PC-3 (cell line): ENCODE data around the gene ZNF358. TPM values are rescaled to one million over a fixed set of nuclear protein-coding genes. Genes with fewer than 3 reads are reported as not detected.

Source experiments
- ATAC-seq: fragments of 200-7000 bp; cut with Tn5 transposase; 2 replicates; pipeline ENCODE4 v1.9.1; 2020; ENCODE audit warnings: mild to moderate bottlenecking, moderate library complexity
- BruUV-seq: library from RNA; stranded (reverse); fragments of 400-500 nt; replicated peaks from 2 replicates; lab custom pipeline; 2021; lab: Mats Ljungman, UMichigan
- CTCF ChIA-PET: fragments of 300-600 bp; sonication (Branson Sonifier 250); formaldehyde crosslinking; loops from one replicate; lab custom pipeline; 2022; ENCODE audit warnings: antibody characterized with exemption; lab: Charles Lee
- POLR2A ChIA-PET: fragments of 300-600 bp; sonication (Branson Sonifier 250); formaldehyde crosslinking; loops from one replicate; lab custom pipeline; 2022; ENCODE audit warnings: antibody characterized with exemption; ENCODE audit not compliant: unreplicated experiment; lab: Charles Lee
- DNase-seq: peaks from one replicate; pipeline ENCODE4 v3.0.0-alpha.2; 2015
- H2AFZ ChIP-seq: fragments of 300-600 bp; sonication (generic); 2 replicates; pipeline ENCODE4 v1.6.0; 2016; ENCODE audit warnings: antibody characterized with exemption, low read length
- H3F3A ChIP-seq: fragments of 300-600 bp; sonication (generic); one replicate; pipeline ENCODE4 v1.6.0; 2017; ENCODE audit warnings: antibody characterized with exemption, low read length, control low read depth, mild to moderate bottlenecking; ENCODE audit not compliant: unreplicated experiment
- H3K27ac ChIP-seq: fragments of 300-600 bp; sonication (generic); 2 replicates; pipeline ENCODE4 v1.5.1; 2016; ENCODE audit warnings: mild to moderate bottlenecking, low read length
- H3K27me3 ChIP-seq: fragments of 300-600 bp; sonication (generic); 2 replicates; pipeline ENCODE4 v1.6.1; 2016; ENCODE audit warnings: low read length, mixed read lengths
- H3K36me3 ChIP-seq: fragments of 300-600 bp; sonication (generic); 2 replicates; pipeline ENCODE4 v1.6.1; 2016; ENCODE audit warnings: low read depth, mixed run types, low read length, mixed read lengths
- H3K4me1 ChIP-seq: fragments of 300-600 bp; sonication (generic); 2 replicates; pipeline ENCODE4 v1.5.1; 2016; ENCODE audit warnings: low read length; ENCODE audit not compliant: insufficient read depth
- H3K4me2 ChIP-seq: fragments of 300-600 bp; sonication (generic); 2 replicates; pipeline ENCODE4 v1.6.0; 2016; ENCODE audit warnings: low read length
- H3K4me3 ChIP-seq: fragments of 300-600 bp; sonication (generic); 2 replicates; pipeline ENCODE4 v1.5.1; 2016; ENCODE audit warnings: mild to moderate bottlenecking, low read length, mixed read lengths
- H3K79me2 ChIP-seq: fragments of 300-600 bp; sonication (generic); 2 replicates; pipeline ENCODE4 v1.6.1; 2017; ENCODE audit warnings: low read length, mixed read lengths
- H3K9ac ChIP-seq: fragments of 300-600 bp; sonication (generic); 2 replicates; pipeline ENCODE4 v1.6.0; 2016; ENCODE audit warnings: mild to moderate bottlenecking, low read length
- H3K9me2 ChIP-seq: fragments of 300-600 bp; sonication (generic); replicated peaks from 2 replicates; pipeline ENCODE4 v1.6.1; 2016; ENCODE audit warnings: mixed run types, low read length, mixed read lengths
- H3K9me3 ChIP-seq: fragments of 300-600 bp; sonication (generic); 2 replicates; pipeline ENCODE4 v1.6.1; 2016; ENCODE audit warnings: low read length, mixed read lengths
- H4K20me1 ChIP-seq: fragments of 300-600 bp; sonication (generic); 2 replicates; pipeline ENCODE4 v1.6.1; 2016; ENCODE audit warnings: low read length, mixed read lengths
- EZH2 ChIP-seq: fragments of 300-600 bp; sonication (generic); IDR thresholded peaks from one replicate; pipeline ENCODE4 v1.6.1; 2017; ENCODE audit warnings: antibody characterized with exemption, mild to moderate bottlenecking, low read length; ENCODE audit not compliant: unreplicated experiment
- EZH2phosphoT487 ChIP-seq: fragments of 300-600 bp; sonication (generic); IDR thresholded peaks from 2 replicates; pipeline ENCODE4 v1.6.1; 2018; ENCODE audit warnings: mild to moderate bottlenecking, antibody characterized with exemption, low read length, borderline replicate concordance
- intact Hi-C: fragments of 100-400 bp; cut with micrococcal nuclease; formaldehyde crosslinking; loops from 2 replicates; pipeline ENCODE4 v1.9.0; 2023
- total RNA-seq: library from RNA; depleted of rRNA; stranded (reverse); fragments of >200 nt; gene quantifications from 2 replicates; pipeline ENCODE4 v1.2.3, GENCODE V29; 2014
- TF ChIP-seq, protein P1 (sequence below): fragments of 300-600 bp; sonication (generic); conservative IDR thresholded peaks from 2 replicates; pipeline ENCODE4 v1.5.1; 2017; ENCODE audit warnings: antibody characterized with exemption, low read depth, mild to moderate bottlenecking, low read length

Gene ZNF358
- total RNA-seq, 1 experiment from 2014 or later, result 41.6 TPM

DNA sequence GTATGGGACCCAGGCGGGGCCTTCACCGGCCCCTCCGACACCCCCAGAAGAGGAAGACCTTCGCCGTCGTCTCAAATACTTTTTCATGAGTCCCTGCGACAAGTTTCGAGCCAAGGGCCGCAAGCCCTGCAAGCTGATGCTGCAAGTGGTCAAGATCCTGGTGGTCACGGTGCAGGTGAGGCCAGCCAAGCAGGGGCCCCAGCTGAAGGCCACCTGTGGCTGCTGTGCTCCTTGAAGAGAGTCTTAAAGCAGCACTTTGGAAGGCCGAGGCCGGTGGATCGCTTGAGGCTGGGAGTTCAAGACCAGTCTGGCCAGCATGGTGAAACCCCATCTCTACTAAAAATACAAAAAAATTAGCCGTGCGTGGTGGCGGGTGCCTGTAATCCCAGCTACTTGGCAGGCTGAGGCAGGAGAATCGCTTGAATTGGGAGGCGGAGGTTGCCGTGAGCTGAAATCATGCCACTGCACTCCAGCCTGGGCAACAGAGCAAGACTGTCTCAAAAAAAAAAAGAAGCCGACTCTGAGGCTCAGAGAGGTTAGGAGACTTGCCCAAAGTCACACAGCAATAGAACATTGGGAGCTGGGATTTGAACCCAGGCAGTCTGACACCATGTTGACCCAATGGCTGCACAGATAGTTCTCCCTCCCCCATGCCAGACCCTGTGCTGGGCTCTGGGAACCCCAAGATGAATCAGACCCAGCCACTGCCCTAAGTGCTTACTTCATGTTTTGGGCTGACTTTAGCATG, 9.3 kb downstream of the ZNF358 start:
- intact Hi-C loops, result no loop called here
- Histone ChIP-seq H4K20me1 (no peaks in the 10 kb centered on the region), H3K9ac (no peak overlapping the region), H3K4me3 (no peak overlapping the region), H3K27me3 (no peaks in the 10 kb centered on the region), H2AFZ (no peak overlapping the region), H3K9me3 (no peaks in the 10 kb centered on the region), H3K27ac (no peak overlapping the region), H3K4me1 (peaks cover 13% of the 10 kb centered on the region), H3K9me2 (no peaks in the 10 kb centered on the region), H3K36me3 (no peaks in the 10 kb centered on the region; the same call in 1 of the 2 replicates), H3F3A (no peaks in the 10 kb centered on the region), H3K79me2 (peaks cover 13% of the 10 kb centered on the region; the same call in 1 of the 2 replicates), H3K4me2 (no peak overlapping the region)
- POLR2A ChIA-PET, result interaction anchor here (0.6 kb wide), 1 partner anchor 742 kb away, joined by 3 read pairs; no protein-coding TSS in a partner anchor
- TF ChIP-seq EZH2phosphoT487 (no peak), EZH2 (no peak)
- TF ChIP-seq, protein P1, sequence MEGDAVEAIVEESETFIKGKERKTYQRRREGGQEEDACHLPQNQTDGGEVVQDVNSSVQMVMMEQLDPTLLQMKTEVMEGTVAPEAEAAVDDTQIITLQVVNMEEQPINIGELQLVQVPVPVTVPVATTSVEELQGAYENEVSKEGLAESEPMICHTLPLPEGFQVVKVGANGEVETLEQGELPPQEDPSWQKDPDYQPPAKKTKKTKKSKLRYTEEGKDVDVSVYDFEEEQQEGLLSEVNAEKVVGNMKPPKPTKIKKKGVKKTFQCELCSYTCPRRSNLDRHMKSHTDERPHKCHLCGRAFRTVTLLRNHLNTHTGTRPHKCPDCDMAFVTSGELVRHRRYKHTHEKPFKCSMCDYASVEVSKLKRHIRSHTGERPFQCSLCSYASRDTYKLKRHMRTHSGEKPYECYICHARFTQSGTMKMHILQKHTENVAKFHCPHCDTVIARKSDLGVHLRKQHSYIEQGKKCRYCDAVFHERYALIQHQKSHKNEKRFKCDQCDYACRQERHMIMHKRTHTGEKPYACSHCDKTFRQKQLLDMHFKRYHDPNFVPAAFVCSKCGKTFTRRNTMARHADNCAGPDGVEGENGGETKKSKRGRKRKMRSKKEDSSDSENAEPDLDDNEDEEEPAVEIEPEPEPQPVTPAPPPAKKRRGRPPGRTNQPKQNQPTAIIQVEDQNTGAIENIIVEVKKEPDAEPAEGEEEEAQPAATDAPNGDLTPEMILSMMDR, result no peak
- DNase-seq (no peak), ATAC-seq (no peak)
- CTCF ChIA-PET, result no interaction called here
- BruUV-seq, result no TSS peak

DNA sequence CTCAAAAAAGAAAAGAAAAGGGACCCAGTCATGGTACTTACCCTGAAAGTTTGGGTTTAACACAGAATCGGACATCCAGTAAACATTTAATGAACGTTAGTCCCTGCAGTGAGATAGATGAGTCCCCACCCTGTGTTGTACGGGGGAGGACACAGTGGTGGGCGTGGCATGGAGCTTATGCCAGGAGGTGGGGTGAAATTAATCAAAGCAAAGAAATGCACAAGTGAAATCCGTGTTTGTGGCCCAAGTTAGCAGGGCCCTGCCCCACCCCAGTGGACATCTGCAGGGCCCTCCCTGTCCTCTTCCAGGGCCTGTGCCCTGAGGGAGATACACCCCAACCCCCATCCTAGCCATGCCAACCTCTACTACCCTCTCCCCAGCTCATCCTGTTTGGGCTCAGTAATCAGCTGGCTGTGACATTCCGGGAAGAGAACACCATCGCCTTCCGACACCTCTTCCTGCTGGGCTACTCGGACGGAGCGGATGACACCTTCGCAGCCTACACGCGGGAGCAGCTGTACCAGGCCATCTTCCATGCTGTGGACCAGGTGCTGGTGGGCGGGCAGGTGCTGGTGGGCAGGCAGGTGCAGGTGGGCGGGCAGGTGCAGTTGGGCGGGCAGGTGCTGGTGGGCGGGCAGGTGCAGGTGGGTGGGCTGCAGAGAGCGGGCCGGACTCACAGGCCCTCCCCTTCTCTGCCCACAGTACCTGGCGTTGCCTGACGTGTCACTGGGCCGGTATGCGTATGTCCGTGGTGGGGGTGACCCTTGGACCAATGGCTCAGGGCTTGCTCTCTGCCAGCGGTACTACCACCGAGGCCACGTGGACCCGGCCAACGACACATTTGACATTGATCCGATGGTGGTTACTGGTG, 10.4 kb downstream of the ZNF358 start:
- POLR2A ChIA-PET, result interaction anchor here (0.6 kb wide), 1 partner anchor 741 kb away, joined by 3 read pairs; no protein-coding TSS in a partner anchor
- CTCF ChIA-PET, result no interaction called here

More for the DNA sequence above, 10.4 kb downstream of the ZNF358 start:
- Histone ChIP-seq H3K36me3 (no peaks in the 10 kb centered on the region; the same call in 1 of the 2 replicates), H2AFZ (no peak overlapping the region), H3K9ac (no peak overlapping the region), H3K4me1 (peaks cover 13% of the 10 kb centered on the region), H3F3A (no peaks in the 10 kb centered on the region), H3K4me3 (no peak overlapping the region), H3K9me2 (no peaks in the 10 kb centered on the region), H3K9me3 (no peaks in the 10 kb centered on the region), H3K4me2 (no peak overlapping the region), H4K20me1 (no peaks in the 10 kb centered on the region), H3K79me2 (peaks cover 13% of the 10 kb centered on the region; the same call in 1 of the 2 replicates), H3K27me3 (no peaks in the 10 kb centered on the region), H3K27ac (no peak overlapping the region)
- DNase-seq (no peak), ATAC-seq (no peak)
- TF ChIP-seq, protein P1, result no peak
- TF ChIP-seq EZH2phosphoT487 (no peak), EZH2 (no peak)
- intact Hi-C loops, result no loop called here
- BruUV-seq, result no TSS peak
